ENCODE results near the gene RASSF8.

The RASSF8 gene

DNA sequence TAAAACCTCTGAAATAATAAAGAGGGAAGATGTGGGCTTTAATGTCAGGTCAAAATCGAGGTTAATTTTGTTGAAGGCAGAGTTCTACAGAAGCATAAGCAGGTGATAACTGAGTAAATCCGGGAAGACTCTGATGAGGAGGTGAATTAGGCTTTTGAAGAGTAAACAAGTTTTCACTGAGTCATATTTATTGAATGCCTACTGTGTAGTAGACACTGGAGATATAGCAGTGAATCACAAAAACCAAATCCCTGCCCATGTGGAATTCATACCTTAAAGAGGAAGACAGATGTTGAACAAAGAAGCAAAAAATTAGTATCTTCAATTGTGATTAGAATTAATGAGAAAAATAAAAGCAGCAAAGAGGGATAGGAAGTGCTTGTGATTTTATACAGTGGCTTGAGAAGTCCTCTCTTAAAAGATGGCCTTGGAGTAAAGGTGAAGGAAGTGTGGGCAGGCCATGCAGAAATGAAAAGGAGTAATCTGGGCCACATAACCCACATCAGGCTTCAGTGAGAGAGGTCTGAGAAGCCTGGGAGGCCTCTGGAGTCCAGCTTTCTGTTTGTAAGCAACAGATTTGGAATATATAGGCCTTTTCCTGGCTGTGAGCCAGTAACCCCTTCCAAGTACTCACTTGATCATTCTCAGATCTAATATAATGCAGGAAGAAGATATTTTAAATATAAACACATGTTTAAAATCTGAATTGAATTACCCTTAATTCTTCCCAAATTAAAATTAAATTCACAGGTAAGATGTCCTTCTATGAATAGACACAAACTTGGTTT is 119.6 kb downstream of the RASSF8 start:
- ATAC-seq: no peak; the same call in 2 of the 3 replicates
- TF ChIP-seq ZNF70 (CRISPR knock-in tag; IDR thresholded peaks at IDR 0.05): no peak
- TF ChIP-seq TOX (CRISPR knock-in tag; IDR thresholded peaks at IDR 0.05; ENCODE audit: borderline replicate concordance): no peak
- TF ChIP-seq, protein P1, sequence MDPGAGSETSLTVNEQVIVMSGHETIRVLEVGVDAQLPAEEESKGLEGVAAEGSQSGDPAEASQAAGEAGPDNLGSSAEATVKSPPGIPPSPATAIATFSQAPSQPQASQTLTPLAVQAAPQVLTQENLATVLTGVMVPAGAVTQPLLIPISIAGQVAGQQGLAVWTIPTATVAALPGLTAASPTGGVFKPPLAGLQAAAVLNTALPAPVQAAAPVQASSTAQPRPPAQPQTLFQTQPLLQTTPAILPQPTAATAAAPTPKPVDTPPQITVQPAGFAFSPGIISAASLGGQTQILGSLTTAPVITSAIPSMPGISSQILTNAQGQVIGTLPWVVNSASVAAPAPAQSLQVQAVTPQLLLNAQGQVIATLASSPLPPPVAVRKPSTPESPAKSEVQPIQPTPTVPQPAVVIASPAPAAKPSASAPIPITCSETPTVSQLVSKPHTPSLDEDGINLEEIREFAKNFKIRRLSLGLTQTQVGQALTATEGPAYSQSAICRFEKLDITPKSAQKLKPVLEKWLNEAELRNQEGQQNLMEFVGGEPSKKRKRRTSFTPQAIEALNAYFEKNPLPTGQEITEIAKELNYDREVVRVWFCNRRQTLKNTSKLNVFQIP (CRISPR knock-in tag; IDR thresholded peaks at IDR 0.05; ENCODE audit: borderline replicate concordance, low read depth): no peak
- TF ChIP-seq, protein P2, sequence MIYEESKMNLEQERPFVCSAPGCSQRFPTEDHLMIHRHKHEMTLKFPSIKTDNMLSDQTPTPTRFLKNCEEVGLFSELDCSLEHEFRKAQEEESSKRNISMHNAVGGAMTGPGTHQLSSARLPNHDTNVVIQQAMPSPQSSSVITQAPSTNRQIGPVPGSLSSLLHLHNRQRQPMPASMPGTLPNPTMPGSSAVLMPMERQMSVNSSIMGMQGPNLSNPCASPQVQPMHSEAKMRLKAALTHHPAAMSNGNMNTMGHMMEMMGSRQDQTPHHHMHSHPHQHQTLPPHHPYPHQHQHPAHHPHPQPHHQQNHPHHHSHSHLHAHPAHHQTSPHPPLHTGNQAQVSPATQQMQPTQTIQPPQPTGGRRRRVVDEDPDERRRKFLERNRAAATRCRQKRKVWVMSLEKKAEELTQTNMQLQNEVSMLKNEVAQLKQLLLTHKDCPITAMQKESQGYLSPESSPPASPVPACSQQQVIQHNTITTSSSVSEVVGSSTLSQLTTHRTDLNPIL (CRISPR knock-in tag; IDR thresholded peaks at IDR 0.05; ENCODE audit: low read depth): no peak
- TF ChIP-seq ZNF565 (CRISPR knock-in tag; conservative IDR thresholded peaks at IDR 0.05; ENCODE audit: low read depth): no peak
- TF ChIP-seq ZNF8 (CRISPR knock-in tag; IDR thresholded peaks at IDR 0.05): no peak
- TF ChIP-seq GLIS3 (CRISPR knock-in tag; IDR thresholded peaks at IDR 0.05): no peak
- no peak for TF ChIP-seq TCF4 (CRISPR knock-in tag; IDR thresholded peaks at IDR 0.05; ENCODE audit: borderline replicate concordance)
- TF ChIP-seq ZC3H10 (CRISPR knock-in tag; IDR thresholded peaks at IDR 0.05): no peak
- no peak for TF ChIP-seq ZFP3 (CRISPR knock-in tag; IDR thresholded peaks at IDR 0.05)
- TF ChIP-seq PPARA (CRISPR knock-in tag; IDR thresholded peaks at IDR 0.05; ENCODE audit: borderline replicate concordance): no peak
- no peak for TF ChIP-seq CSDC2 (CRISPR knock-in tag; IDR thresholded peaks at IDR 0.05)
- TF ChIP-seq BACH2 (CRISPR knock-in tag; IDR thresholded peaks at IDR 0.05; ENCODE audit: borderline replicate concordance): no peak
- TF ChIP-seq, protein P3, sequence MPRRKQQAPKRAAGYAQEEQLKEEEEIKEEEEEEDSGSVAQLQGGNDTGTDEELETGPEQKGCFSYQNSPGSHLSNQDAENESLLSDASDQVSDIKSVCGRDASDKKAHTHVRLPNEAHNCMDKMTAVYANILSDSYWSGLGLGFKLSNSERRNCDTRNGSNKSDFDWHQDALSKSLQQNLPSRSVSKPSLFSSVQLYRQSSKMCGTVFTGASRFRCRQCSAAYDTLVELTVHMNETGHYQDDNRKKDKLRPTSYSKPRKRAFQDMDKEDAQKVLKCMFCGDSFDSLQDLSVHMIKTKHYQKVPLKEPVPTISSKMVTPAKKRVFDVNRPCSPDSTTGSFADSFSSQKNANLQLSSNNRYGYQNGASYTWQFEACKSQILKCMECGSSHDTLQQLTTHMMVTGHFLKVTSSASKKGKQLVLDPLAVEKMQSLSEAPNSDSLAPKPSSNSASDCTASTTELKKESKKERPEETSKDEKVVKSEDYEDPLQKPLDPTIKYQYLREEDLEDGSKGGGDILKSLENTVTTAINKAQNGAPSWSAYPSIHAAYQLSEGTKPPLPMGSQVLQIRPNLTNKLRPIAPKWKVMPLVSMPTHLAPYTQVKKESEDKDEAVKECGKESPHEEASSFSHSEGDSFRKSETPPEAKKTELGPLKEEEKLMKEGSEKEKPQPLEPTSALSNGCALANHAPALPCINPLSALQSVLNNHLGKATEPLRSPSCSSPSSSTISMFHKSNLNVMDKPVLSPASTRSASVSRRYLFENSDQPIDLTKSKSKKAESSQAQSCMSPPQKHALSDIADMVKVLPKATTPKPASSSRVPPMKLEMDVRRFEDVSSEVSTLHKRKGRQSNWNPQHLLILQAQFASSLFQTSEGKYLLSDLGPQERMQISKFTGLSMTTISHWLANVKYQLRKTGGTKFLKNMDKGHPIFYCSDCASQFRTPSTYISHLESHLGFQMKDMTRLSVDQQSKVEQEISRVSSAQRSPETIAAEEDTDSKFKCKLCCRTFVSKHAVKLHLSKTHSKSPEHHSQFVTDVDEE (CRISPR knock-in tag; IDR thresholded peaks at IDR 0.05): no peak
- no peak for TF ChIP-seq ISL1 (CRISPR knock-in tag; IDR thresholded peaks at IDR 0.05)
- no peak for TF ChIP-seq ARNTL (CRISPR knock-in tag; IDR thresholded peaks at IDR 0.05; ENCODE audit: borderline replicate concordance, low read depth)
- TF ChIP-seq RARB (CRISPR knock-in tag; IDR thresholded peaks at IDR 0.05): no peak

DNA sequence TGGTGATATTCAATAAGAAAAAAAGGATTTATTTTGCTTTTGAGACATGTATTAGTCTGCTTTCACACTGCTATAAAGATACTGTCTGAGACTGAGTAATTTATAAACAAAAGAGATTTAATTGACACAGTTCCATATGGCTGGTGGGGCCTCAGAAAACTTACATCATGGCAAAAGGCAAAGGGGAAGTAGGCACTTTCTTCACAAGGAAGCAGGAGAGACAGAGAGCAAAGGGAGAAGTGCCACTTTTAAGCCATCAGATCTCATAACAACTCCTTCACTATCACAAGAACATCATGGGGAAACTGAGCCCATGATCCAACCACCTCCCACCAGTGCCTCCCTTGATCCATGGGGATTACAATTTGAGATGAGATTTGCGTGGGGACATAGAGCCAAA is 122.4 kb downstream of the RASSF8 start:
- TF ChIP-seq ZNF8 (CRISPR knock-in tag; IDR thresholded peaks at IDR 0.05) (no peak), ESRRG (CRISPR knock-in tag; IDR thresholded peaks at IDR 0.05) (no peak), ZNF565 (CRISPR knock-in tag; conservative IDR thresholded peaks at IDR 0.05; ENCODE audit: low read depth) (no peak), ZFP30 (CRISPR knock-in tag; IDR thresholded peaks at IDR 0.05) (no peak), PPARA (CRISPR knock-in tag; IDR thresholded peaks at IDR 0.05; ENCODE audit: borderline replicate concordance) (no peak), SNAI2 (CRISPR knock-in tag; IDR thresholded peaks at IDR 0.05) (no peak)
- ATAC-seq: no peak

DNA sequence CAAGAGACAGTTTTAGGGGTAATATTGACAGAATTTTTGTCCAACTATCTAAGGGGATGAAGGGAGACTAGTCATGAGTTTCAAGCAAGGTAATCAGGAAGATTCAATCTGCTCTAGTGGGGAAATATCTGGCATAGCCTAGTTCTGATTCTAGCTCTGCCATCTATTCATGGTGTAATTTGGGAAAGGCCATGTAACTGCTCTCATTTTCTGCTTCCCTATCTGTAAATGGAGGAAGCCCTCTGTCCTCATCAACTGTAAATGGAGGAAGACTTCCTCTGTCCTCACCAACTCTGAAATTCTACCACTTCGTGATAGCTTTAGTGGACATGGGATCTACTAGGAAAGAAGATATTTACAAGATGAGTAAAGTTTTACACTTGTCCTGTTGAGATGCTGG is 128.5 kb downstream of the RASSF8 start:
- ATAC-seq: no peak
- TF ChIP-seq, protein P4, sequence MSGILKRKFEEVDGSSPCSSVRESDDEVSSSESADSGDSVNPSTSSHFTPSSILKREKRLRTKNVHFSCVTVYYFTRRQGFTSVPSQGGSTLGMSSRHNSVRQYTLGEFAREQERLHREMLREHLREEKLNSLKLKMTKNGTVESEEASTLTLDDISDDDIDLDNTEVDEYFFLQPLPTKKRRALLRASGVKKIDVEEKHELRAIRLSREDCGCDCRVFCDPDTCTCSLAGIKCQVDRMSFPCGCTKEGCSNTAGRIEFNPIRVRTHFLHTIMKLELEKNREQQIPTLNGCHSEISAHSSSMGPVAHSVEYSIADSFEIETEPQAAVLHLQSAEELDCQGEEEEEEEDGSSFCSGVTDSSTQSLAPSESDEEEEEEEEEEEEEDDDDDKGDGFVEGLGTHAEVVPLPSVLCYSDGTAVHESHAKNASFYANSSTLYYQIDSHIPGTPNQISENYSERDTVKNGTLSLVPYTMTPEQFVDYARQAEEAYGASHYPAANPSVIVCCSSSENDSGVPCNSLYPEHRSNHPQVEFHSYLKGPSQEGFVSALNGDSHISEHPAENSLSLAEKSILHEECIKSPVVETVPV (CRISPR knock-in tag; IDR thresholded peaks at IDR 0.05): no peak
- TF ChIP-seq OSR1 (CRISPR knock-in tag; IDR thresholded peaks at IDR 0.05) (no peak), TOX (CRISPR knock-in tag; IDR thresholded peaks at IDR 0.05; ENCODE audit: borderline replicate concordance) (no peak), ZFP3 (CRISPR knock-in tag; IDR thresholded peaks at IDR 0.05) (no peak), TCF4 (CRISPR knock-in tag; IDR thresholded peaks at IDR 0.05; ENCODE audit: borderline replicate concordance) (no peak), ZC3H10 (CRISPR knock-in tag; IDR thresholded peaks at IDR 0.05) (no peak), ZFP30 (CRISPR knock-in tag; IDR thresholded peaks at IDR 0.05) (no peak), CSDC2 (CRISPR knock-in tag; IDR thresholded peaks at IDR 0.05) (no peak), ZNF8 (CRISPR knock-in tag; IDR thresholded peaks at IDR 0.05) (no peak), RARB (CRISPR knock-in tag; IDR thresholded peaks at IDR 0.05) (no peak), SNAI2 (CRISPR knock-in tag; IDR thresholded peaks at IDR 0.05) (no peak)
- TF ChIP-seq, protein P3 (CRISPR knock-in tag; IDR thresholded peaks at IDR 0.05): no peak
- TF ChIP-seq, protein P1 (CRISPR knock-in tag; IDR thresholded peaks at IDR 0.05; ENCODE audit: borderline replicate concordance, low read depth): no peak
- TF ChIP-seq, protein P5, sequence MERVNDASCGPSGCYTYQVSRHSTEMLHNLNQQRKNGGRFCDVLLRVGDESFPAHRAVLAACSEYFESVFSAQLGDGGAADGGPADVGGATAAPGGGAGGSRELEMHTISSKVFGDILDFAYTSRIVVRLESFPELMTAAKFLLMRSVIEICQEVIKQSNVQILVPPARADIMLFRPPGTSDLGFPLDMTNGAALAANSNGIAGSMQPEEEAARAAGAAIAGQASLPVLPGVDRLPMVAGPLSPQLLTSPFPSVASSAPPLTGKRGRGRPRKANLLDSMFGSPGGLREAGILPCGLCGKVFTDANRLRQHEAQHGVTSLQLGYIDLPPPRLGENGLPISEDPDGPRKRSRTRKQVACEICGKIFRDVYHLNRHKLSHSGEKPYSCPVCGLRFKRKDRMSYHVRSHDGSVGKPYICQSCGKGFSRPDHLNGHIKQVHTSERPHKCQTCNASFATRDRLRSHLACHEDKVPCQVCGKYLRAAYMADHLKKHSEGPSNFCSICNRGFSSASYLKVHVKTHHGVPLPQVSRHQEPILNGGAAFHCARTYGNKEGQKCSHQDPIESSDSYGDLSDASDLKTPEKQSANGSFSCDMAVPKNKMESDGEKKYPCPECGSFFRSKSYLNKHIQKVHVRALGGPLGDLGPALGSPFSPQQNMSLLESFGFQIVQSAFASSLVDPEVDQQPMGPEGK (CRISPR knock-in tag; IDR thresholded peaks at IDR 0.05; ENCODE audit: borderline replicate concordance): no peak

Measured in SK-N-SH treated with all-trans-retinoic acid at 6 μM for 48 hours (cell line).